ENCODE data around the gene GYG1.

Gene GYG1

GRCh38 chr3:148991219-148992026 lies at the start of gene GYG1:
GYG1 (plus strand) TSS chr3:148991540; CDS start chr3:148991641, 101 bp downstream.
- Histone ChIP-seq H3K4me3 (ENCODE audit: low read length in 2 of 2) (peak within 1 kb of the TSS; percentile 78 to 82), H3K27me3 (ENCODE audit: control insufficient read depth in 2 of 2, insufficient read depth in 2 of 2, low read length in 2 of 2) (no peaks in the 10 kb centered on the region), H3K27ac (ENCODE audit: low read depth in 2 of 2, low read length in 2 of 2) (peak within 1 kb of the TSS; percentile 79 to 88), H3K36me3 (ENCODE audit: control insufficient read depth in 2 of 2, insufficient read depth in 2 of 2, low read length in 2 of 2) (peaks cover 10 to 12% of the 10 kb centered on the region in 2 donors), H3K4me1 (ENCODE audit: control insufficient read depth in 2 of 2, insufficient read depth in 2 of 2, low read length in 2 of 2) (peaks cover 9 to 15% of the 10 kb centered on the region in 2 donors), H3K9ac (ENCODE audit: low read depth in 1 of 2, low read length in 2 of 2) (peak within 1 kb of the TSS; percentile 61 to 85), H3K9me3 (ENCODE audit: control insufficient read depth in 2 of 2, low read length in 2 of 2) (no peaks in the 10 kb centered on the region)

GRCh38 chr3:148943506-148944205 lies 47.7 kb upstream of the GYG1 start:
- H3K4me1 ChIP-seq (ENCODE audit: control insufficient read depth in 2 of 2, insufficient read depth in 2 of 2, low read length in 2 of 2), result peaks cover 2 to 3% of the 10 kb centered on the region in 2 donors
- no peaks in the 10 kb centered on the region for H3K27me3 ChIP-seq (ENCODE audit: control insufficient read depth in 2 of 2, insufficient read depth in 2 of 2, low read length in 2 of 2)
- no peak overlapping the region for H3K4me3 ChIP-seq (ENCODE audit: low read length in 2 of 2)
- H3K9me3 ChIP-seq (ENCODE audit: control insufficient read depth in 2 of 2, low read length in 2 of 2), result no peaks in the 10 kb centered on the region
- H3K9ac ChIP-seq (ENCODE audit: low read depth in 1 of 2, low read length in 2 of 2), result no peak overlapping the region
- no peaks in the 10 kb centered on the region for H3K36me3 ChIP-seq (ENCODE audit: control insufficient read depth in 2 of 2, insufficient read depth in 2 of 2, low read length in 2 of 2)
- no peak overlapping the region for H3K27ac ChIP-seq (ENCODE audit: low read depth in 2 of 2, low read length in 2 of 2)

GRCh38 chr3:148945116-148945515 lies 46.2 kb upstream of the GYG1 start:
- H3K4me1 ChIP-seq (ENCODE audit: control insufficient read depth in 2 of 2, insufficient read depth in 2 of 2, low read length in 2 of 2), result peaks cover 2 to 3% of the 10 kb centered on the region in 2 donors
- H3K27ac ChIP-seq (ENCODE audit: low read depth in 2 of 2, low read length in 2 of 2), result no peak overlapping the region
- no peaks in the 10 kb centered on the region for H3K9me3 ChIP-seq (ENCODE audit: control insufficient read depth in 2 of 2, low read length in 2 of 2)
- no peak overlapping the region for H3K4me3 ChIP-seq (ENCODE audit: low read length in 2 of 2)
- no peaks in the 10 kb centered on the region for H3K27me3 ChIP-seq (ENCODE audit: control insufficient read depth in 2 of 2, insufficient read depth in 2 of 2, low read length in 2 of 2)
- H3K9ac ChIP-seq (ENCODE audit: low read depth in 1 of 2, low read length in 2 of 2), result no peak overlapping the region
- no peaks in the 10 kb centered on the region for H3K36me3 ChIP-seq (ENCODE audit: control insufficient read depth in 2 of 2, insufficient read depth in 2 of 2, low read length in 2 of 2)

GRCh38 chr3:148948913-148949657 lies 42.3 kb upstream of the GYG1 start:
- no peak overlapping the region for H3K4me3 ChIP-seq (ENCODE audit: low read length in 2 of 2)
- H3K27ac ChIP-seq (ENCODE audit: low read depth in 2 of 2, low read length in 2 of 2), result no peak overlapping the region
- no peaks in the 10 kb centered on the region for H3K27me3 ChIP-seq (ENCODE audit: control insufficient read depth in 2 of 2, insufficient read depth in 2 of 2, low read length in 2 of 2)
- H3K36me3 ChIP-seq (ENCODE audit: control insufficient read depth in 2 of 2, insufficient read depth in 2 of 2, low read length in 2 of 2), result no peaks in the 10 kb centered on the region
- H3K9ac ChIP-seq (ENCODE audit: low read depth in 1 of 2, low read length in 2 of 2), result no peak overlapping the region
- no peaks in the 10 kb centered on the region for H3K9me3 ChIP-seq (ENCODE audit: control insufficient read depth in 2 of 2, low read length in 2 of 2)
- peaks cover 2 to 3% of the 10 kb centered on the region in 2 donors for H3K4me1 ChIP-seq (ENCODE audit: control insufficient read depth in 2 of 2, insufficient read depth in 2 of 2, low read length in 2 of 2)

GRCh38 chr3:148950806-148951205 lies 40.5 kb upstream of the GYG1 start:
- peak overlapping the region; percentile 17 to 18 for H3K27ac ChIP-seq (ENCODE audit: low read depth in 2 of 2, low read length in 2 of 2)
- no peak overlapping the region for H3K4me3 ChIP-seq (ENCODE audit: low read length in 2 of 2)
- no peaks in the 10 kb centered on the region for H3K27me3 ChIP-seq (ENCODE audit: control insufficient read depth in 2 of 2, insufficient read depth in 2 of 2, low read length in 2 of 2)
- H3K36me3 ChIP-seq (ENCODE audit: control insufficient read depth in 2 of 2, insufficient read depth in 2 of 2, low read length in 2 of 2), result no peaks in the 10 kb centered on the region
- no peak overlapping the region for H3K9ac ChIP-seq (ENCODE audit: low read depth in 1 of 2, low read length in 2 of 2)
- H3K9me3 ChIP-seq (ENCODE audit: control insufficient read depth in 2 of 2, low read length in 2 of 2), result no peaks in the 10 kb centered on the region
- peaks cover 2 to 3% of the 10 kb centered on the region in 2 donors for H3K4me1 ChIP-seq (ENCODE audit: control insufficient read depth in 2 of 2, insufficient read depth in 2 of 2, low read length in 2 of 2)

- Histone ChIP-seq H3K4me1 (ENCODE audit: control insufficient read depth in 2 of 2, insufficient read depth in 2 of 2, low read length in 2 of 2) (peaks cover 2 to 3% of the 10 kb centered on the region in 2 donors), H3K9me3 (ENCODE audit: control insufficient read depth in 2 of 2, low read length in 2 of 2) (no peaks in the 10 kb centered on the region), H3K4me3 (ENCODE audit: low read length in 2 of 2) (no peak overlapping the region), H3K36me3 (ENCODE audit: control insufficient read depth in 2 of 2, insufficient read depth in 2 of 2, low read length in 2 of 2) (no peaks in the 10 kb centered on the region), H3K27ac (ENCODE audit: low read depth in 2 of 2, low read length in 2 of 2) (peak overlapping the region in 1 of 2 donors; percentile 50), H3K9ac (ENCODE audit: low read depth in 1 of 2, low read length in 2 of 2) (no peak overlapping the region), H3K27me3 (ENCODE audit: control insufficient read depth in 2 of 2, insufficient read depth in 2 of 2, low read length in 2 of 2) (no peaks in the 10 kb centered on the region)
These were observed 39.6 kb upstream of the GYG1 start for GRCh38 chr3:148951599-148952361.

- Histone ChIP-seq H3K27me3 (ENCODE audit: control insufficient read depth in 2 of 2, insufficient read depth in 2 of 2, low read length in 2 of 2) (no peaks in the 10 kb centered on the region), H3K4me1 (ENCODE audit: control insufficient read depth in 2 of 2, insufficient read depth in 2 of 2, low read length in 2 of 2) (no peaks in the 10 kb centered on the region), H3K36me3 (ENCODE audit: control insufficient read depth in 2 of 2, insufficient read depth in 2 of 2, low read length in 2 of 2) (no peaks in the 10 kb centered on the region), H3K9me3 (ENCODE audit: control insufficient read depth in 2 of 2, low read length in 2 of 2) (no peaks in the 10 kb centered on the region), H3K9ac (ENCODE audit: low read depth in 1 of 2, low read length in 2 of 2) (no peak overlapping the region), H3K4me3 (ENCODE audit: low read length in 2 of 2) (no peak overlapping the region), H3K27ac (ENCODE audit: low read depth in 2 of 2, low read length in 2 of 2) (no peak overlapping the region)
These were observed 38.2 kb upstream of the GYG1 start for GRCh38 chr3:148953094-148953493.

- no peak overlapping the region for H3K27ac ChIP-seq (ENCODE audit: low read depth in 2 of 2, low read length in 2 of 2)
- no peaks in the 10 kb centered on the region for H3K4me1 ChIP-seq (ENCODE audit: control insufficient read depth in 2 of 2, insufficient read depth in 2 of 2, low read length in 2 of 2)
- no peaks in the 10 kb centered on the region for H3K9me3 ChIP-seq (ENCODE audit: control insufficient read depth in 2 of 2, low read length in 2 of 2)
- no peaks in the 10 kb centered on the region for H3K36me3 ChIP-seq (ENCODE audit: control insufficient read depth in 2 of 2, insufficient read depth in 2 of 2, low read length in 2 of 2)
- H3K27me3 ChIP-seq (ENCODE audit: control insufficient read depth in 2 of 2, insufficient read depth in 2 of 2, low read length in 2 of 2), result no peaks in the 10 kb centered on the region
- no peak overlapping the region for H3K9ac ChIP-seq (ENCODE audit: low read depth in 1 of 2, low read length in 2 of 2)
- no peak overlapping the region for H3K4me3 ChIP-seq (ENCODE audit: low read length in 2 of 2)
These were observed 36.4 kb upstream of the GYG1 start for GRCh38 chr3:148954981-148955380.

- Histone ChIP-seq H3K4me3 (ENCODE audit: low read length in 2 of 2) (no peak overlapping the region), H3K9ac (ENCODE audit: low read depth in 1 of 2, low read length in 2 of 2) (no peak overlapping the region), H3K36me3 (ENCODE audit: control insufficient read depth in 2 of 2, insufficient read depth in 2 of 2, low read length in 2 of 2) (no peaks in the 10 kb centered on the region), H3K9me3 (ENCODE audit: control insufficient read depth in 2 of 2, low read length in 2 of 2) (no peaks in the 10 kb centered on the region), H3K27me3 (ENCODE audit: control insufficient read depth in 2 of 2, insufficient read depth in 2 of 2, low read length in 2 of 2) (no peaks in the 10 kb centered on the region), H3K27ac (ENCODE audit: low read depth in 2 of 2, low read length in 2 of 2) (peak overlapping the region; percentile 39 to 59), H3K4me1 (ENCODE audit: control insufficient read depth in 2 of 2, insufficient read depth in 2 of 2, low read length in 2 of 2) (no peaks in the 10 kb centered on the region)
These were observed 35.6 kb upstream of the GYG1 start for GRCh38 chr3:148955544-148956346.
